D721Med (cell line): ENCODE data around the gene CCDC78.
A peak's percentile ranks its signal among the peaks of the same experiment; 100 is the strongest.

Experiments used
- DNase-seq: peaks from one replicate; pipeline ENCODE4 v3.0.0; 2011; ENCODE audit warnings: low spot score; ENCODE audit not compliant: insufficient read length
- FAIRE-seq: peaks from 2 replicates; lab custom pipeline; 2011; peaks lifted over from hg19 to GRCh38; lab: Jason Lieb, UNC
- TF ChIP-seq, protein P1 (sequence below): IDR thresholded peaks from 2 replicates; pipeline ENCODE4 v1.5.1; 2012; ENCODE audit warnings: mild to moderate bottlenecking, control low read depth; ENCODE audit not compliant: insufficient read depth; ENCODE audit errors: missing control alignments

The CCDC78 gene

DNA sequence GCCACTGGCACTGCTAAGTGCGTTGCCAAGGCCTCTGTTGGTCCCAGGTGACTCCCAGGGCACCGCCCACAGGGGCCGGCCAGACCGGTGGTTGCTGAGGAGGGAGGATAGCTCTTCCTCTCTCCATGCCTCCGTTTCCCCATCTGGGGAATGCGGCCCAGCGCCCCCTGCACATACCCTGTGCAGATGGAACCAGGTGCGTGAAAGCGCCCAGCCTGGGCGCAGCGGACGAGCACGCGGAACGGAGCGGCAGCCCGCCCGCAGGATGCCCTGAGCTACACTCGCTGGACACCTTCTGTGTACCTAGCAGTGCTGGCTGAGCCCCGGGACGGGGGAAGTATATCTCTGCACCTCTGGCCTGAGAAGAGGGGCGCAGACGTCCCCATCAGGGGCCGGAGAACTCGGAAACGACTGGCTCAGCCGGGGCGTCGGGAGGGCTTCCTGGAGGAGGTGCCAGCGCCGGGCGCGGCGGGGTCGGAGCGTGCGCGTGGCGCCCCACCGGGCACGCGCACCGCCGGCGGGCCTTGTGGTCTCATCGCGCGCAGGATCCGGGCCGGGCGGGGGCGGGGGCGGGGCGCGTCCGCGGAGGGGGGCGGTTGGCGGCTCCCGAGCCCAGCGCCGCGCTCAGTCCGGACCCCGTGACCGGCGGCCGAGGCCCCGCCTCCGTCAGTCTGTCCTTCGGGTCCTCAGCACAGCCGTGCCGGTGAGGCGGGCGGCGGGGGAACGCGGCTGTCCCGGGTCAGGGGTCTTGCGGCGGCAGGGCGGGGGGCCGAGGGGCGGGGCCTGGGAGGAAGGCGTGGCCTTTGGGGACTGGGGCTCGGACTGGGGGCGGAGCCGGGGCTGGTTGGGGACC lies at the start of gene CCDC78, which contains the start of gene HAGHL:
Gene CCDC78 (minus strand): TSS at position 6 of the 853 bp plus-strand sequence. CDS start 76 bp downstream, outside the sequence.
Gene HAGHL (plus strand): TSS at position 669 of the 853 bp plus-strand sequence. CDS start 404 bp downstream, outside the sequence.
- TF ChIP-seq, protein P1, sequence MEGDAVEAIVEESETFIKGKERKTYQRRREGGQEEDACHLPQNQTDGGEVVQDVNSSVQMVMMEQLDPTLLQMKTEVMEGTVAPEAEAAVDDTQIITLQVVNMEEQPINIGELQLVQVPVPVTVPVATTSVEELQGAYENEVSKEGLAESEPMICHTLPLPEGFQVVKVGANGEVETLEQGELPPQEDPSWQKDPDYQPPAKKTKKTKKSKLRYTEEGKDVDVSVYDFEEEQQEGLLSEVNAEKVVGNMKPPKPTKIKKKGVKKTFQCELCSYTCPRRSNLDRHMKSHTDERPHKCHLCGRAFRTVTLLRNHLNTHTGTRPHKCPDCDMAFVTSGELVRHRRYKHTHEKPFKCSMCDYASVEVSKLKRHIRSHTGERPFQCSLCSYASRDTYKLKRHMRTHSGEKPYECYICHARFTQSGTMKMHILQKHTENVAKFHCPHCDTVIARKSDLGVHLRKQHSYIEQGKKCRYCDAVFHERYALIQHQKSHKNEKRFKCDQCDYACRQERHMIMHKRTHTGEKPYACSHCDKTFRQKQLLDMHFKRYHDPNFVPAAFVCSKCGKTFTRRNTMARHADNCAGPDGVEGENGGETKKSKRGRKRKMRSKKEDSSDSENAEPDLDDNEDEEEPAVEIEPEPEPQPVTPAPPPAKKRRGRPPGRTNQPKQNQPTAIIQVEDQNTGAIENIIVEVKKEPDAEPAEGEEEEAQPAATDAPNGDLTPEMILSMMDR, result no peak
- DNase-seq (peak; percentile 81), FAIRE-seq (no peak)

- no peak for DNase-seq
- no peak for FAIRE-seq
- TF ChIP-seq, protein P1, result no peak
These were observed 49.1 kb upstream of the CCDC78 start for GRCh38 chr16:775236-775796.

DNA sequence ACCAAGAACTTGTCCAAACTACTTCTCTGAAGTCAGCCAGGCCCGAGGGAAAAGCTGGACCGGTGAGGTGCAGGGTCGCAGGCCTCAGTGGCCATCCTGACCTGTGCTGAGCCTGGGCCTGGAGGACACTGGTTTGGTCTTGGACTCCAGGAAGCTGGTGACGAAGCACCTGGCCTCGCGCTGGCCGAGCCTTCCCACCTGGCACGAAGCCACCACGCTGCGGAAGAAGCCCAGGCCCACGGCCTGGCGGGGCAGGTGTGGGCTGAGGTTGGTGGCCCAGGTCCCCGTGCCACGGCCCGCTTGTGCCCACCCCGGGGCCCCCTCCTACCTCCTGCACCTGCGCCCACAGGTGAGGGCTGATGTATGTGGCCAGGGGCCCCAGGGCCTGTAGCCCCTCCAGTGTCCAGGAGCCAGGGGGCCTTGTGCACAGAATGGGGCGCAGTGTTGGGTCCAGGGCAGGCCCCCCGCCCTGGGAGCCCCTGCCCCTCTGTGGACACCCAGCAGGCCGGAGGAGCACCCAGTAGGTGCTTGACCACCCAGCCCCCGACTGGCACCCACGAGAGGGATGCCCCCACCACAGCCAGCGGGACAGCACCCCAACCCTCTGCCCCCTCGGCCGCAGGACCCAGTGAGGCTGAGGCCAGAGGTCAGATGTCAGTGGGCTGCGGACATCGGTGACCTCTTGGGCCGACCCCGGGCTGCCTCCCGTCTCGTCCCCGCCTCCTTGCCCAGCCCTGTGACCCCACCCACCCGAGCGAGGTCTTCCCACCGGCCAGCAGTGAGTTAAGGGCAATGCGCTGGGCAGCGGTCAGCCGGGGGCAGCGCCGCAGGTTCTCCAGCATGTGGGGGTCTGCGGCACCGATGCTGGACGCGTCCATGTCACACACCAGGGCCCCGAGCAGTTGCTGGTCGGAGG lies 48.1 kb upstream of the CCDC78 start:
- TF ChIP-seq, protein P1, result no peak
- FAIRE-seq, result no peak
- no peak for DNase-seq

- DNase-seq, result no peak
- no peak for FAIRE-seq
- TF ChIP-seq, protein P1, result no peak
These were observed 46.7 kb upstream of the CCDC78 start for GRCh38 chr16:772959-773358.

DNA sequence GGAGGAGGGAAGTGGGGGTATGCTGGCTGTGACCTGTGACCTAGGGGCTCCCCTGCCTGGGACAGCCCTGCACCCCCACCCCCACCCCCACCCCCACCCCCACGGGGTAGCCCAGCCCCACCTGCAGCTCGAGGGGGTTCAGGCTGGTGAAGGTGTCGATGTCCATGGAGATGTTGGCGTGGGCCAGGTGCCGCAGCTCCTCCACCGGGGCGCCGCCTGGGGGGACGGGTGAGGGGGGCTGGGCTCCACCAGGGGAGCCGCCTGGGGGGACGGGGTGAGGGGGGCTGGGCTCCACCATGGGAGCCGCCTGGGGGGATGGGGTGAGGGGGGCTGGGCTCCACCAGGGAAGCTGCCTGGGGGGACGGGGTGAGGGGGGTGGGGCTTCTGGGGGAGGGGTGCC lies 44.2 kb upstream of the CCDC78 start:
- TF ChIP-seq, protein P1, result no peak
- DNase-seq, result no peak
- FAIRE-seq, result no peak

GRCh38 chr16:769934-770333 lies 43.7 kb upstream of the CCDC78 start:
- no peak for FAIRE-seq
- TF ChIP-seq, protein P1, result no peak
- no peak for DNase-seq
